Fibroblast of lung (primary cell): ENCODE measurements around the gene SPEG. TPM values are rescaled to one million over a fixed set of nuclear protein-coding genes. Genes with fewer than 3 reads are reported as not detected.

ENCODE experiments used
- DNase-seq, 2 donors: peaks; one replicate each; pipeline versions ENCODE4 v3.0.0 to v3.0.0-alpha.2; 2010; ENCODE audit warnings: low read depth in 2 of 2
- H2AFZ ChIP-seq: 2 replicates; pipeline ENCODE4 v1.5.1; 2012; ENCODE audit warnings: low read length, control low read depth, inconsistent platforms
- H3K27ac ChIP-seq: 2 replicates; pipeline ENCODE4 v1.5.1; 2011; ENCODE audit warnings: low read length, control low read depth; ENCODE audit not compliant: insufficient read depth
- H3K27me3 ChIP-seq: 2 replicates; pipeline ENCODE4 v1.5.1; 2011; ENCODE audit warnings: mild to moderate bottlenecking, low read length; ENCODE audit not compliant: control insufficient read depth, insufficient read depth
- H3K36me3 ChIP-seq: 2 replicates; pipeline ENCODE4 v1.5.1; 2011; ENCODE audit warnings: low read length; ENCODE audit not compliant: control insufficient read depth, insufficient read depth
- H3K4me1 ChIP-seq: 2 replicates; pipeline ENCODE4 v1.5.1; 2011; ENCODE audit warnings: low read length; ENCODE audit not compliant: control insufficient read depth, insufficient read depth; ENCODE audit errors: extremely low read depth
- H3K4me2 ChIP-seq: 2 replicates; pipeline ENCODE4 v1.5.1; 2011; ENCODE audit warnings: low read length, control low read depth; ENCODE audit not compliant: insufficient read depth; ENCODE audit errors: extremely low read depth
- H3K4me3 ChIP-seq, 4 experiments: fragments of 200-600 bp in 1 of 4; sonication (generic) in 1 of 4; replicated peaks in 1 of 4; 2 replicates each; pipeline ENCODE4 v1.5.1; 2011 to 2016; ENCODE audit warnings: low read length in 4 of 4, low read depth in 3 of 4, mild to moderate bottlenecking in 3 of 4, control low read depth in 2 of 4, inconsistent platforms in 1 of 4, mixed read lengths in 1 of 4; ENCODE audit not compliant: insufficient read depth in 1 of 4; ENCODE audit errors: control extremely low read depth in 1 of 4
- H3K79me2 ChIP-seq: 2 replicates; pipeline ENCODE4 v1.5.1; 2012; ENCODE audit warnings: mild to moderate bottlenecking, low read length, inconsistent platforms; ENCODE audit not compliant: control insufficient read depth, insufficient read depth
- H3K9ac ChIP-seq: 2 replicates; pipeline ENCODE4 v1.5.1; 2011; ENCODE audit warnings: mild to moderate bottlenecking, low read length, control low read depth; ENCODE audit not compliant: insufficient read depth
- H3K9me3 ChIP-seq: 2 replicates; pipeline ENCODE4 v1.5.1; 2012; ENCODE audit warnings: low read depth, low read length; ENCODE audit not compliant: control insufficient read depth, insufficient read depth
- H4K20me1 ChIP-seq: 2 replicates; pipeline ENCODE4 v1.5.1; 2011; ENCODE audit warnings: low read length; ENCODE audit not compliant: control insufficient read depth, insufficient read depth; ENCODE audit errors: extremely low read depth
- CTCF ChIP-seq, 2 donors: IDR thresholded peaks in 1 of 2; conservative IDR thresholded peaks in 1 of 2; 1 replicate in 1 of 2; 2 replicates in 1 of 2; pipeline ENCODE4 v1.5.1; 2011 to 2012; ENCODE audit warnings: low read length in 2 of 2, control low read depth in 1 of 2, inconsistent platforms in 1 of 2, low read depth in 1 of 2, mild to moderate bottlenecking in 1 of 2
- EZH2 ChIP-seq: IDR thresholded peaks from 2 replicates; pipeline ENCODE4 v1.5.1; 2012; ENCODE audit warnings: low read length, control low read depth, mild to moderate bottlenecking; ENCODE audit errors: missing control alignments
- polyA plus RNA-seq, 2 donors: library from polyadenylated mRNA; depleted of rRNA in 1 of 2; stranded (reverse) in 1 of 2; unstranded in 1 of 2; fragments of >200 nt; gene quantifications; 2 replicates each; pipeline ENCODE4 v1.2.1, GENCODE V29; 2011 to 2012; ENCODE audit warnings: missing spikeins in 1 of 2
- total RNA-seq: library from RNA; depleted of rRNA; stranded (reverse); fragments of >200 nt; gene quantifications from 2 replicates; pipeline ENCODE4 v1.2.1, GENCODE V29; 2014

The SPEG gene
- total and polyA plus RNA-seq, 2 donors (not counting 1 experiment from before 2014, with no cell fraction given) = 9.5 to 20.1 TPM

DNA sequence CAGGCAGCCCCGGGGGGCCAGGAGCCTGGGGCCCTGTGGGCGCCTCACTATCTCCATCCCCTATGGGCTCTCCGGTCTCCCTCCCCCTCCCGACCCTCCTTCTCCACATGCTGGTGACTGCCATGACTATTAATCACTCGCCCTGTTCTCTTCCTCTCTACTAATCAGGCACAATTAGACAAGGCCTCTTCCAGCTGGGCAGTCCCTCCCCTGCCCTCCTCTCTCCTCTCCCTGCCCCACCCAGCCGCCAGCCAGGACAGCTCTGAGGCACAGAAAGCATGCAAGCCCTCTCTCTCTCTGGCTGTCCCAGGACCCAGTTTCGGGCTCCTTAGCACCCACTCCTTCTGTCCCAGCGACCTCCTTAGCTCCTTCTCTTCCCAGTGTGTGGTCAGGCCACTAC is 85.4 kb downstream of the SPEG start:
- no peak overlapping the region for H3K4me3 ChIP-seq
- peaks cover 22% of the 10 kb centered on the region for H3K27me3 ChIP-seq
- no peaks in the 10 kb centered on the region for H3K79me2 ChIP-seq
- no peaks in the 10 kb centered on the region for H3K36me3 ChIP-seq
- H3K27ac ChIP-seq = no peak overlapping the region
- no peak overlapping the region for H3K9ac ChIP-seq
- no peaks in the 10 kb centered on the region for H3K9me3 ChIP-seq
- no peak overlapping the region for H3K4me2 ChIP-seq
- DNase-seq = no peak
- TF ChIP-seq EZH2 (no peak), CTCF (conservative IDR thresholded peaks at IDR 0.05 in 1 of 2, IDR thresholded peaks at IDR 0.05 in 1 of 2; ENCODE audit: low read depth in 1 of 2, low read length in 2 of 2) (no peak)
- no peak overlapping the region for H2AFZ ChIP-seq
- H4K20me1 ChIP-seq = no peaks in the 10 kb centered on the region
- H3K4me1 ChIP-seq = peaks cover 14% of the 10 kb centered on the region

- Histone ChIP-seq H2AFZ (peak overlapping the region; percentile 39), H3K4me1 (peaks cover 14% of the 10 kb centered on the region), H3K9me3 (no peaks in the 10 kb centered on the region), H3K27ac (no peak overlapping the region), H3K4me2 (peak overlapping the region; percentile 27), H3K27me3 (peaks cover 12% of the 10 kb centered on the region), H3K79me2 (no peaks in the 10 kb centered on the region), H3K9ac (no peak overlapping the region), H4K20me1 (no peaks in the 10 kb centered on the region), H3K36me3 (no peaks in the 10 kb centered on the region), H3K4me3 (no peak overlapping the region)
- DNase-seq = peak; percentile 41 to 56
- TF ChIP-seq EZH2 = no peak
- peak; percentile 64 to 81 for TF ChIP-seq CTCF (conservative IDR thresholded peaks at IDR 0.05 in 1 of 2, IDR thresholded peaks at IDR 0.05 in 1 of 2; ENCODE audit: low read depth in 1 of 2, low read length in 2 of 2)
Measured at GRCh38 chr2:219521066-219521880, 86.6 kb downstream of the SPEG start.

- Histone ChIP-seq H3K36me3 (no peaks in the 10 kb centered on the region), H3K4me3 (peak overlapping the region in 2 of 4 experiments; percentile 3 to 40), H3K9ac (no peak overlapping the region), H3K9me3 (no peaks in the 10 kb centered on the region), H3K4me2 (peak overlapping the region; percentile 77), H3K79me2 (no peaks in the 10 kb centered on the region), H3K27ac (no peak overlapping the region), H2AFZ (no peak overlapping the region), H3K27me3 (peaks cover 20% of the 10 kb centered on the region), H4K20me1 (no peaks in the 10 kb centered on the region), H3K4me1 (peaks cover 14% of the 10 kb centered on the region)
- peak; percentile 38 for TF ChIP-seq EZH2
- no peak for TF ChIP-seq CTCF (conservative IDR thresholded peaks at IDR 0.05 in 1 of 2, IDR thresholded peaks at IDR 0.05 in 1 of 2; ENCODE audit: low read depth in 1 of 2, low read length in 2 of 2)
- DNase-seq = peak; percentile 40 to 87
Measured at GRCh38 chr2:219522111-219523030, 87.7 kb downstream of the SPEG start.
